GM18873 (cell line): ENCODE data around the gene ZNF511.
"Not testable (repeated sequence)": the region's sequence is repeated elsewhere in the genome, so short reads cannot be mapped to it uniquely, and the experiment has no call there.

ENCODE experiments used
- ATAC-seq: cut with Tn5 transposase; IDR thresholded peaks from one replicate; pipeline ENCODE4 v1.9.1; 2021; ENCODE audit warnings: mild to moderate bottlenecking, moderate library complexity, moderate number of reproducible peaks; ENCODE audit not compliant: unreplicated experiment, low FRiP score

Gene ZNF511

GRCh38 chr10:133308421-133309099, at the start of gene ZNF511, which contains the start of gene TUBGCP2:
ZNF511 (plus strand) TSS chr10:133308914; CDS start chr10:133308944, 30 bp downstream.
TUBGCP2 (minus strand) TSS chr10:133308872; CDS start chr10:133302941, 5,931 bp downstream.
- peak; percentile 69 for ATAC-seq

GRCh38 chr10:133259602-133259989, 49.1 kb upstream of the ZNF511 start:
- ATAC-seq = no peak

- peak; percentile 37 for ATAC-seq
Measured at GRCh38 chr10:133260895-133261725, 47.6 kb upstream of the ZNF511 start.

- ATAC-seq = peak; percentile 27
Measured at GRCh38 chr10:133261726-133262325, 46.9 kb upstream of the ZNF511 start.

GRCh38 chr10:133262696-133263095, 46.0 kb upstream of the ZNF511 start:
- ATAC-seq = no peak

GRCh38 chr10:133263674-133264073, 45.0 kb upstream of the ZNF511 start:
- no peak for ATAC-seq

- ATAC-seq = no peak
Measured at GRCh38 chr10:133264461-133264860, 44.3 kb upstream of the ZNF511 start.

GRCh38 chr10:133265052-133265451, 43.7 kb upstream of the ZNF511 start:
- not testable (repeated sequence) for ATAC-seq

- ATAC-seq = no peak
Measured at GRCh38 chr10:133266056-133266795, 42.5 kb upstream of the ZNF511 start.

GRCh38 chr10:133267293-133267692, 41.4 kb upstream of the ZNF511 start:
- no peak for ATAC-seq

GRCh38 chr10:133267829-133268228, 40.9 kb upstream of the ZNF511 start:
- ATAC-seq = no peak

- no peak for ATAC-seq
Measured at GRCh38 chr10:133268532-133268931, 40.2 kb upstream of the ZNF511 start.

- no peak for ATAC-seq
Measured at GRCh38 chr10:133269367-133269766, 39.3 kb upstream of the ZNF511 start.

- no peak for ATAC-seq
Measured at GRCh38 chr10:133270204-133270603, 38.5 kb upstream of the ZNF511 start.

- ATAC-seq = no peak
Measured at GRCh38 chr10:133270773-133271297, 37.9 kb upstream of the ZNF511 start.

- ATAC-seq = no peak
Measured at GRCh38 chr10:133271521-133272300, 37.0 kb upstream of the ZNF511 start.

GRCh38 chr10:133272301-133272963, 36.3 kb upstream of the ZNF511 start:
- ATAC-seq = no peak

GRCh38 chr10:133272964-133273420, 35.7 kb upstream of the ZNF511 start:
- ATAC-seq = no peak
